Natural killer cell (primary cell): ENCODE results near the gene USP37. TPM values are rescaled to one million over a fixed set of nuclear protein-coding genes. Genes with fewer than 3 reads are reported as not detected.

Source experiments
- ATAC-seq, 3 donors: fragments of 150-1000 bp in 2 of 3; fragments of 200-7000 bp in 1 of 3; cut with Tn5 transposase; 1 replicate in 1 of 3; 2 replicates in 2 of 3; pipeline ENCODE4 v1.10.0; 2021; ENCODE audit warnings: mild to moderate bottlenecking in 2 of 3, moderate library complexity in 2 of 3
- DNase-seq, 2 donors: peaks; one replicate each; pipeline versions ENCODE4 v3.0.0 to v3.0.0-alpha.2; 2013 to 2021; ENCODE audit warnings: mixed read lengths in 1 of 2
- H3K27ac ChIP-seq: one replicate; pipeline ENCODE4 v1.5.1; 2013; ENCODE audit warnings: mild to moderate bottlenecking, low read length
- H3K27me3 ChIP-seq: one replicate; pipeline ENCODE4 v1.6.1; 2013; ENCODE audit warnings: low read length; ENCODE audit not compliant: control insufficient read depth, insufficient read depth
- H3K36me3 ChIP-seq: one replicate; pipeline ENCODE4 v1.6.1; 2013; ENCODE audit warnings: low read length; ENCODE audit not compliant: control insufficient read depth, insufficient read depth
- H3K4me1 ChIP-seq: one replicate; pipeline ENCODE4 v1.6.1; 2013; ENCODE audit warnings: low read length; ENCODE audit not compliant: control insufficient read depth, insufficient read depth
- H3K4me3 ChIP-seq: one replicate; pipeline ENCODE4 v1.5.1; 2013; ENCODE audit warnings: low read length
- H3K9me3 ChIP-seq: one replicate; pipeline ENCODE4 v1.6.1; 2013; ENCODE audit warnings: low read length; ENCODE audit not compliant: control insufficient read depth, insufficient read depth
- H3K27ac Mint-ChIP-seq, 2 donors: one replicate each; pipeline ENCODE4 v1.8.0; 2022; ENCODE audit warnings: mild to moderate bottlenecking in 2 of 2, mixed read lengths in 2 of 2, moderate library complexity in 1 of 2
- H3K27me3 Mint-ChIP-seq, 2 donors: one replicate each; pipeline ENCODE4 v1.8.0; 2022; ENCODE audit warnings: low read depth in 2 of 2, mixed read lengths in 2 of 2
- H3K36me3 Mint-ChIP-seq: one replicate; pipeline ENCODE4 v1.8.0; 2022; ENCODE audit warnings: mixed read lengths
- H3K4me1 Mint-ChIP-seq, 2 donors: one replicate each; pipeline ENCODE4 v1.8.0; 2022; ENCODE audit warnings: mixed read lengths in 2 of 2
- H3K4me3 Mint-ChIP-seq: one replicate; pipeline ENCODE4 v1.8.0; 2022; ENCODE audit warnings: mild to moderate bottlenecking, moderate library complexity, mixed read lengths
- H3K9me3 Mint-ChIP-seq, 2 donors: one replicate each; pipeline ENCODE4 v1.8.0; 2022; ENCODE audit warnings: mixed read lengths in 2 of 2
- WGBS: methylation state at CpG from one replicate; pipeline ENCODE4 v1.1.7; 2013; ENCODE audit warnings: missing lambda C conversion rate; ENCODE audit not compliant: insufficient coverage; 5-methylcytosine and 5-hydroxymethylcytosine counted together
- intact Hi-C: fragments of 100-400 bp; cut with micrococcal nuclease; formaldehyde crosslinking; loops from one replicate; pipeline ENCODE4 v1.14.2; 2022
- total RNA-seq, 4 donors: library from RNA; stranded (reverse); fragments of 120-200 nt in 1 of 4; gene quantifications; one replicate each; pipeline versions ENCODE4 v1.2.3 to v1.2.4, GENCODE V29; 2013 to 2022
- TF ChIP-seq, protein P1 (sequence below): fragments of 200-600 bp; IDR thresholded peaks from one replicate; pipeline ENCODE4 v1.8.0; 2022; ENCODE audit warnings: antibody characterized with exemption

USP37 gene
- total RNA-seq, 3 donors from 2014 or later (not counting 1 experiment from before 2014, with no cell fraction given), result 18.3 to 26.2 (median 21.6) TPM

DNA sequence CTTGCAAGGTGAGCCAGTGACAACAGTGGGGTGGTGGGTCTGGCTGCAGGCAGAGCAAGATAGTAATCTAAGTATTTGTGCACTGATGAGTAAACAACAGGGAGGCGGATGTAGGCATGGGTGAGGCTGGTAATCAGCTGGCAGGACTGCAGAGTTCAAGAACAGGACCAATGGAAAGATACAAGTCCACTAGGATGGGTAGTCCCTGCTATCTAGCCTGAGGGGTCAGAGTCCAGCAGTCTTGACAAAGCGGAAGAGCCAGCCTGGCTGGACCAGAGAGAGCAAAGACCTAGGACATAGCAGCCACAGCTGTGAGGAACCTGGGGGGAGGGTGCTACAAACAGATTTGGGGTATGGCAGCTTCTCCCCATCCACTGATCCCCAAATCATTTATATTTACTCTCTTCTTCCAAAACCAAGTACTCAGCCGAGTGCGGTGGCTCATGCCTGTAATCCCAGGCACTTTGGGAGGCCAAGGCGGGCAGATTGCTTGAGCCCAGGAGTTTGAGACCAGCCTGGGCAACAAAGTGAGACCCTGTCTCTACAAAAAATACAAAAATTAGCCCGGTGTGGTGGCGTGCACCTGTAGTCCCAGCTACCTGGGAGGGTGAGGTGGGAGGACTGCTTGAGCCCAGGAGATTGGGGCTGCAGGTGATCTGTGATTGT is 123.3 kb downstream of the USP37 start:
- intact Hi-C loops, result no loop called here
- no peak overlapping the region for H3K4me3 ChIP-seq
- 99% methylated on average over 6 of the region's 7 CpGs for WGBS

DNA sequence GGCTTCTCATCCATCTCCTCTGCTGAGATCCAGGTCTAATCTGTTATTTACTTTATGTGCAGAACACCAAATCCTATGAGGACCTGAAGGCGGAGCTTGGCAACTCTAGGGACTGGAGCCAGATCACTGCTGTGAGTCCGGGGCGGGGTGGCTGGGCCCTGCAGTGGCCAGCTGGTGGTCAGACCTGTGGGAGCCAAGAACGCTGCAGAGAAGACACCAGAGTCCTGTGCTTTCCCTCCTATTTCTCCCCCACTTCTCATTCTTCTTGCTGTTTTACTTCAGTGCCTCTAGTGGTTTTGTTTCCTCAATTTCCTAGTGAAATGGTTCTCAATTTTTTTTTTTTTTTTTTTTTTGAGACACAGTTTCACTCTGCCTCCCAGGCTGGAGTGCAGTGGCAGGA is 129.6 kb downstream of the USP37 start:
- Mint-ChIP-seq H3K27me3 (no peaks in the 10 kb centered on the region), H3K36me3 (no peaks in the 10 kb centered on the region), H3K4me3 (no peak overlapping the region), H3K9me3 (no peaks in the 10 kb centered on the region), H3K4me1 (peaks cover 0 to 13% of the 10 kb centered on the region in 2 donors), H3K27ac (no peak overlapping the region)
- H3K9me3 ChIP-seq, result no peaks in the 10 kb centered on the region
- no peak for ATAC-seq
- H3K36me3 ChIP-seq, result no peaks in the 10 kb centered on the region
- no peaks in the 10 kb centered on the region for H3K4me1 ChIP-seq
- 85% methylated on average over 4 of the region's 4 CpGs for WGBS
- no peak overlapping the region for H3K4me3 ChIP-seq
- H3K27me3 ChIP-seq, result no peaks in the 10 kb centered on the region
- intact Hi-C loops, result no loop called here
- TF ChIP-seq, protein P1, sequence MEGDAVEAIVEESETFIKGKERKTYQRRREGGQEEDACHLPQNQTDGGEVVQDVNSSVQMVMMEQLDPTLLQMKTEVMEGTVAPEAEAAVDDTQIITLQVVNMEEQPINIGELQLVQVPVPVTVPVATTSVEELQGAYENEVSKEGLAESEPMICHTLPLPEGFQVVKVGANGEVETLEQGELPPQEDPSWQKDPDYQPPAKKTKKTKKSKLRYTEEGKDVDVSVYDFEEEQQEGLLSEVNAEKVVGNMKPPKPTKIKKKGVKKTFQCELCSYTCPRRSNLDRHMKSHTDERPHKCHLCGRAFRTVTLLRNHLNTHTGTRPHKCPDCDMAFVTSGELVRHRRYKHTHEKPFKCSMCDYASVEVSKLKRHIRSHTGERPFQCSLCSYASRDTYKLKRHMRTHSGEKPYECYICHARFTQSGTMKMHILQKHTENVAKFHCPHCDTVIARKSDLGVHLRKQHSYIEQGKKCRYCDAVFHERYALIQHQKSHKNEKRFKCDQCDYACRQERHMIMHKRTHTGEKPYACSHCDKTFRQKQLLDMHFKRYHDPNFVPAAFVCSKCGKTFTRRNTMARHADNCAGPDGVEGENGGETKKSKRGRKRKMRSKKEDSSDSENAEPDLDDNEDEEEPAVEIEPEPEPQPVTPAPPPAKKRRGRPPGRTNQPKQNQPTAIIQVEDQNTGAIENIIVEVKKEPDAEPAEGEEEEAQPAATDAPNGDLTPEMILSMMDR, result no peak
- no peak for DNase-seq
- no peak overlapping the region for H3K27ac ChIP-seq

More for the DNA sequence above, 123.3 kb downstream of the USP37 start:
- Mint-ChIP-seq H3K27ac (no peak overlapping the region), H3K4me3 (no peak overlapping the region), H3K4me1 (peaks cover 4 to 6% of the 10 kb centered on the region in 2 donors), H3K9me3 (no peaks in the 10 kb centered on the region), H3K36me3 (peaks cover 8% of the 10 kb centered on the region), H3K27me3 (no peaks in the 10 kb centered on the region)
- Histone ChIP-seq H3K27me3 (no peaks in the 10 kb centered on the region), H3K4me1 (no peaks in the 10 kb centered on the region), H3K36me3 (peaks cover 5% of the 10 kb centered on the region), H3K27ac (no peak overlapping the region), H3K9me3 (no peaks in the 10 kb centered on the region)
- no peak for DNase-seq
- no peak for ATAC-seq
- TF ChIP-seq, protein P1, result no peak

DNA sequence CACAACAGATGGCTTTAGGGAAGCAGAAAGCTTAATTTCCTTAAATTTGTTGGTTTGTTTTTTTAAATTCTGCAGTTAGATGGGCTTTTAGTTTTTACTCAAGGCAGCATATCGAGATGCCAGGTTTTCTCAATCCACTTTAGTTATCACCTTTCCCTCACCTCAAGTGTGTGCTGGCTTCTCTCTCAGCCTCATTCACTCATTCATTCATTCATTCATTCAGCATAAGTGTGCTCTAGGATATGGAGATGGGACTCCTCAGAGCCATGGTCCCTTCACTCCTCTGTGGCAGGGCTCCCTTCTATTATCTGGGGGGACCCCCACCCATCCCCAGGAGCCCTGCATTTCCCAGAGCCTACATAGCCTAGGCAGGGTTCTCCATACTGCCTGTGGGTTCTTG is 130.2 kb downstream of the USP37 start:
- Histone ChIP-seq H3K27me3 (no peaks in the 10 kb centered on the region), H3K27ac (no peak overlapping the region), H3K4me3 (no peak overlapping the region), H3K4me1 (no peaks in the 10 kb centered on the region), H3K9me3 (no peaks in the 10 kb centered on the region), H3K36me3 (no peaks in the 10 kb centered on the region)
- no peaks in the 10 kb centered on the region for H3K9me3 Mint-ChIP-seq
- H3K4me1 Mint-ChIP-seq, result peaks cover 0 to 13% of the 10 kb centered on the region in 2 donors
- DNase-seq, result no peak
- ATAC-seq, result no peak
- no peak overlapping the region for H3K27ac Mint-ChIP-seq
- no peaks in the 10 kb centered on the region for H3K36me3 Mint-ChIP-seq
- 100% methylated on average over 1 of the region's 1 CpG for WGBS
- TF ChIP-seq, protein P1, result no peak
- H3K27me3 Mint-ChIP-seq, result no peaks in the 10 kb centered on the region
- H3K4me3 Mint-ChIP-seq, result no peak overlapping the region
- intact Hi-C loops, result no loop called here

DNA sequence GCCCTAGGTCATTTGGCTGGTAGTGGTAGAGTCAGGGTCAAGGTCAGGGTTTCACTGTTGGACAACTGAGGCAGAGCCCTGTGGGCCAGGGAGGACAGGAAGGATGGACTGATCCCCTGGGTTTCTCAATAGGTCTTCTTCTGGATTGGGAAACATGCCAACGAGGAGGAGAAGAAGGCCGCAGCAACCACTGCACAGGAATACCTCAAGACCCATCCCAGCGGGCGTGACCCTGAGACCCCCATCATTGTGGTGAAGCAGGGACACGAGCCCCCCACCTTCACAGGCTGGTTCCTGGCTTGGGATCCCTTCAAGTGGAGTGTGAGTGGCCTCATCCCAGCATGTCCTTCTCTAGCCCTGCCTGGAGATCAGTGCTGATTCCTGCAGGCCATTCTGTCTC is 131.2 kb downstream of the USP37 start:
- ATAC-seq (no peak), DNase-seq (no peak)
- H3K27ac Mint-ChIP-seq, result no peak overlapping the region
- H3K36me3 Mint-ChIP-seq, result no peaks in the 10 kb centered on the region
- 86% methylated on average over 5 of the region's 5 CpGs for WGBS
- Histone ChIP-seq H3K9me3 (no peaks in the 10 kb centered on the region), H3K27me3 (no peaks in the 10 kb centered on the region), H3K36me3 (no peaks in the 10 kb centered on the region), H3K4me1 (no peaks in the 10 kb centered on the region), H3K4me3 (no peak overlapping the region), H3K27ac (no peak overlapping the region)
- H3K4me1 Mint-ChIP-seq, result peaks cover 0 to 9% of the 10 kb centered on the region in 2 donors
- intact Hi-C loops, result no loop called here
- no peak overlapping the region for H3K4me3 Mint-ChIP-seq
- TF ChIP-seq, protein P1, result no peak
- H3K27me3 Mint-ChIP-seq, result no peaks in the 10 kb centered on the region
- H3K9me3 Mint-ChIP-seq, result no peaks in the 10 kb centered on the region
